GM21381 (cell line): ENCODE results near the gene PRKAR1A.
"Not testable (repeated sequence)": the region's sequence is repeated elsewhere in the genome, so short reads cannot be mapped to it uniquely, and the experiment has no call there.

Experiments used
- ATAC-seq: cut with Tn5 transposase; IDR thresholded peaks from one replicate; pipeline ENCODE4 v1.9.1; 2021; ENCODE audit warnings: mild to moderate bottlenecking, moderate library complexity; ENCODE audit not compliant: unreplicated experiment

Gene PRKAR1A

DNA sequence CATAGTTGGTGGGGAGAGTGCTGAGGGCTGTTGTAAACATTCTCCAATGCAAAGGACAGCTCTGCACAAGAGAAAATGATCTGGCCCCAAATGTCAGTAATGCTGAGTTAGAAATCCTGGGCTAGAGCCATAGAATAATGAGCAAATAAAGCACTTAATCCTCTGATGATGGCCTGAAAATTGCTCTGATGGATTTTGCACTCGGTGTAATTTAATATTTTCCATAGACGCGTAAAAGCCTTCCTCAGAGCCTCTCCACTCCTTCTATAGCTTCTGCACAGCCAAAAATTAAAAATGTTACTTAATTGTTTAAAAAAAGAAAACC is 65.2 kb downstream of the PRKAR1A start:
- no peak for ATAC-seq

DNA sequence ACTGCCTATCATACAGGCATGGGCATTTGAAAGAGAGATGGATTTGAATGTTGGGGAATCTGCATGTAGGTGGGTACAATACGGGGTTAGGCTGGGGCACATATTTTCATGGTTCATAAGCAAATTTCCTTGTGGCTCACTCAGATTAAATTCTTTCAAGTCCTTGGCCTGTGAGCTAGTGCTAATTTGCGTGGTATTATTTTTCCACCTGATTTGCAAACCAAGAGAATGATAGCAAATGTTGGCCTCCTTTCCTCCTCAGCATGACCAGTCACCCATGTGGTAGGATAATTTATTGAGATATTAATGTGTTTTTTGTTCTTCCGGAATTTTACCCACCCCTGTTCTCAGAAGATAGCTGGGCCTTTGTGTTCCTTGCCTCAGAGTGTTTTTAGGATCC is 66.0 kb downstream of the PRKAR1A start:
- ATAC-seq = no peak

DNA sequence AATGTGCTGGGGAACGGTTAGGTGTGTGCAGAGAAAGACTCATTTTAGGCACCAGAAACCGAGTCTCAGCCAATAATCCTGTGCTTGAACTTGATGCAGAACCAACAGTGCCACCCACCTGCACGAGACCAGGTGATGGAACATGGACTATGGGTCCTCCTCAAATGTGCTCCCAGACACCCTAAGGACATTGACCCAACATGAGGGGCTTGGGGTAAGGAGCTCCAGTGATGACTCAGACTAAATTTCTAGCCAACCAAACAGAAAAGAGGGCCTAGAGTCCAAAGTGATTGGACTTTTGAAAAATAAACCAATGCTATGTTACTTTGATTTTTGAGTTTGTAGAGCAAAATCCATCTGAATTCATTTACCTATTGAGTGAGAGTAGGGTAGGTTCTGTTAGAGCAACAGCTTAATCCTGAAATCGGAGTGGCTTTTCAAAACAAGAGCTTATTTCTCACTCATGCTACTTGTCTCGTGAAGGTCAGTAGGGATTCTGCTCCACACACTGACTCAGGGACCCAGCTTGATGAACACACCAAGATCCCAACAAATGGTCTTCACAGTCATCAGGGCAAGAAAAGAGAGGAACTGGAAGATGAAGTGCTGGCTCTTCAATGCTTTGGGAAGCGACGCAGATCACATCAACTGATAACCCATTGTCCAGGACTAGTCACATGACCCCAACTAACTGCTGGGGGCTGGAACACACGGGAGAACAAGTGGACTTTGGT is 67.1 kb downstream of the PRKAR1A start:
- ATAC-seq = no peak

DNA sequence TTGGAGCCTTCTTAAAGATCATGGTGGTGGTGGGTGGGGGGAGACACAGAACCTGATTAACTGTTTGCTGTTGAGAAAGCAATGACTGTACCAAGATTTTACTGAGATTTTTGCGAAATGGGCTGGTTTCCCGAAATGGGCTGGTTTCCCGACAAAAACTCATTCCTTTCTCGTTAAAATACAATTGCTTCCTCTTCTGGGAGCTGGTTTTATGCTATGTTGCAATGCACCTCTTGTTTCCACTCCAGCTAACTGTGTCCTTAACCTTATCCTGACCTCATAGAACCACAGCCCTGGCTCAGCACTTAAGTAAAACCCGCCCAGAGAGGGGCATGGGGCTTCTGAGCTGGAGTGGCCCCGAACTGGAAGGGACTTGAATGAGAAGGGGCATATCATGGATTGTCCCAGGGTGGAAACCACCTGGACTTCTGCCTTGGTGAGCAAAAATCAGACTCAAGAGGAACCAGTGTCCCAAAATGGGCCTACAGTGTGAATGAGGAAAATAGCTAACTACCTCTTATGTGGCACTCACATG is 68.1 kb downstream of the PRKAR1A start:
- no peak for ATAC-seq

DNA sequence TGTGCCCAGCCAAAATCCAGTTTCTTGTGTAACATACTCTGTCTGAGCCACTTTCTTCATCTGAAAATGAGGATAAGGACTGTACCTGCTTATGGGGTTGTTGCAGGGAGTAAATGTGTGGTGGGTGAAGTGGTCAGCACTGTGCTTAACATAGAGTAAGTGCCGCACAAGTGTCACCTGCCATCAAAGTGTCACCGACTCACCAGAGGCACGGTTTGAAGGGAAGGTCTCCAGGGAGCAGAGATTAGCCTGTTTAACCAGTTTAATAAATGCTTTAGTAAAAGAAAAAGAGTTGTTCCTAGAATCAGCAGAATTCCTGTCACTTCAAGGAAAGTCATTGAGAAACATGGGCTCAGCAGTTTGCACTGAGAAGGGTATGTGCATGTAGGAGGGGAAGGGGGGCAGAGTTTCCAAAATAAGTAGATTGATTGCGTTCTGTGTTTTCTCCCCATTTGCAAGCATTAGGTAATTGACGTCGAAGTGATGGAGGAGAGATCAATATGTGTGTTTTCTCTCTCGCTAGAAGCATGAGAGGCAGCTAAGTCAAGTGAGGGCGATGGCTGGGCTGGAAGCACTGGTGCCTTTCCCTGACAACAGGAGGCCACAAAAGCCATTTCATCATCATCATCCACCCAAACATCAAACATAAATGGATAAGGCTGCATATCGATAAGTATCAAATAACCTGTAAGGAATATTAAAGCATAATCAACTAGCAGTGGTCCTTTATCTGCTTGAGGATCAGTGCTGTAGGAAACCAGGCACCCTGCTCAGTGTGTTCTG is 69.8 kb downstream of the PRKAR1A start:
- ATAC-seq = no peak

DNA sequence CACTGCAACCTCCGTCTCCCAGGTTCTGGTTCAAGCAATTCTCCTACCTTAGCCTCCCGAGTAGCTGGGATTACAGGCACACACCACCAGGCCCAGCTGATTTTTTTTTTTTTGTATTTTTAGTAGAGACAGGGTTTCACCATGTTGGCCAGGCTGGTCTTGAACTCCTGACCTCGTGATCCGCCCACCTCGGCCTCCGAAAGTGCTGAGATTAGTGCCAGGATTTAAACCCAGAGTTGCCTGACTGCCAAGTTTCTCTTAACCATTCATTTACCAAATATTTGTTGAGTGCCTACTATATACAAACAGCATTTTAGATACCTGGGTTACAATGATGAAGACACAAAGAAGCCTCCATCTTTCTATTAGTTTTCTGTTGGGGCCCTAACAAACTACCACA is 70.6 kb downstream of the PRKAR1A start:
- not testable (repeated sequence) for ATAC-seq

DNA sequence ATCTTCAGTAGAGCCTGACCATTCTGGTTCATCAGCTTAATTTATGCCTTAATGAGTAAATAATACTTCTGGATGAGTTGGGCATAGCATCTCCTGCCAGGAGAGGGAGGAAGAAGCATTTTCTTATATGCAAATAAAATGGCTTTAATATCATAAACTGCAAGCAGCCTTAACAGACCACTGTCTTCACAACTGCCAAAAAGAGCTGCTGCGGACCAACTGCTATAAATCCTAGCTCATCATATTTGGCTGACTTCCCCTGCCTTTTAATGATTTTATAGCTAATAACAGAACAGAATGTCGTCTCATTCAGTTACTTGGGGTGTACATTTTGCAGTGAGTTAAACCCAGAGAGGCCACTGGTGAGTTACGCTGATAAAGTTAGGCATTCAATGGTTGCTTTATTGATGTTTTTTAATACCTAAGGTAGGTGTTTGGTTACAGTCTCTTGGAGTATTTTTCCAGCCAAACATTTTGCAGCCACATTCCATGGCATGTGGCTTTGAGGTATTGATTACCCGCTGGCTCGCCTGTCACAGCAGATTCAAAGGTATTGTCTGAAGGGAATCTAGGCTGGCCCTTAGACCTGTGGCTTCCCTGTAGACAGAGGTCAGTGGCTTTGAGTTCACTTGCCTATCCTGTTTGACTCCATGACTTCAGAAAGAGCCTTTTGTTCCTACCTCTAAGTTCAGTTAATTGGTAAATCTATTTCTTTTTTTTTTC is 72.5 kb downstream of the PRKAR1A start:
- no peak for ATAC-seq

DNA sequence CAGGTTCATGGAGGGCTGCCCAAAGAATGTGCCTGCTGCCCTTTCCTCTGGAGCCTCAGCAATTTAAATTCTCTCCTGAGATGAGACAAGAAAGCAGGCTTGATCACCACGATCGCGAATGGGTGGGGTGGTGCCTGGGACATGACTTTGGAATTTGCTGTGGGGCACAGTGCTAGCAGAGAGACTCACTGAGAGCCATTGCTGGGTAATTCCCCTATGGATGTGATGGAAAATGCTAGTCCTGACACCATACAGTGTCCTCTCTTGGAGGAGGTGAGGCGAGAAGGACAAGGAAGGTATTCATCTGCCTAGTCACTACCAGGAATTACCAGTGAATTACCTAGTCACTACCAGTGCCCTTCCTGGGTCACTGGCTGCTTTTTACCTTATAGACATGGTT is 73.4 kb downstream of the PRKAR1A start:
- no peak for ATAC-seq

DNA sequence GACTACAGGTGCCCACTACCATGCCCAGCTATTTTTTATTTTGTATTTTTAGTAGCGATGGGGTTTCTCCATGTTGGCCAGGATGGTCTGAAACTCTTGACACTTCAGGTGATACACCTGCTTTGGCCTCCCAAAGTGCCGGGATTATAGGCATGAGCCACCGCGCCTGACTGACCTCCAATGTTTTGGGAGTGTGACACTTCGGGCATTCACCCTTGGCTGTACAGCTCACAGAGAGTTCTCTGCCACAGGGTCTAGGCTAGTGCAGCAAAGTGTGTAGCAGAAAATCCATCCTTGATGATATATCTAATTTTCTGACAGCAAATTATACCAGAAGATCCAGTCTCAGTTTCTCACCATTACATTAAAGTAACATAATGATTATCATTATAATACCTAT is 74.8 kb downstream of the PRKAR1A start:
- no peak for ATAC-seq

DNA sequence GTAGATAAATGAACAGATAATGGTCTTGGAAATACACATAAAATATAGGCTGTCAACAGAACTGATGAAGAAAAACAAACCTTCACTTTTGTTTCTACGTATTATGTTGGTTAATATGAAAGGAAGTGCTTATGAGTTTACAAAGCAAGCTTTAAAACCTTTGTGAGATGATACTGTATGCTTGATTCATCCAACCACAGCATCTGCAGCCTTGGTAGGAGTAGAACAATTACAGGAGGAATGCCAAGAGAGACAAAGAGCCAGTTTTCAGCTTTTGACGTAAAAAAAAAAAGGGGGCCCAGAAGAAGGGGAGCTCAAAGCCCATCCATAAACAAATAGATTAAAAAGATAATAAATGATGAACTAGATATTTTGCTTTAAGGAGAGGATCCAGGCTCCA is 75.6 kb downstream of the PRKAR1A start:
- no peak for ATAC-seq

DNA sequence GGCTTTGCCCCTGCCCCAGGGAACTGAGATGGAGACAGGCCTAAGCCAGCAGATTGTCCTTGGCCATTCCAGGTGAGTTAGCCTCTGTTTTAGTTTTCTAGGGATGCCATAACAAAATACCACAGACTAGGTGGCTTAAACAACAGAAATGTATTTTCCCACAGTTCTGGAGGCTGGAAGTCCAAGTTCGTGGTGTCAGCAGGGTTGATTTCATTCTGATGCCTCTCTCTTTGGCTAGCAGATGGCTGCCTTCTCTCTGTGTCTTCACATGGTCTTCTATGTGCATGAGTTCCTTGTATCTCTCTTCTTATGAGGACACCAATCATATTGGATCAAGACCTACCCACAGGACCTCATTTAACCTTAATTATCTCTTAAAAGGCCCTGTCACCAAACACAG is 76.1 kb downstream of the PRKAR1A start:
- no peak for ATAC-seq

DNA sequence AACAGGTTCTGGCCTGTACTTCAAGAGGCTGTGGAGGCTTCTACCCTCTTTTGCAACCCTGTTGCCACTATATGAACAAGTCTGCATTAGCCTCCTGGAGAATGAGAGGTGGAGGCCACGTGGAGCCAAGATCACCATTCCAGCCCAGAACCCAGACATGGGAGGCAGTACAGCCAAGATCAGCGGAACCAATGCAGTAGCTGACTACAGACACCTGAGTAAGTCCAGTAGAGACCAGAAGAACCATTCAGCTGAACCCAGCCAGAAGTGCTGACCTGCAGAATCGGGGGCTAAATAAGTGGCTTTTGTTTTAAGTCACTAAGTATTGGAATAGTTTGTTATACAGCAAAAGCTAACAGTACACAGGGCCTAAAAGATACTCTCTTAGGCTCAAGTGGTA is 76.9 kb downstream of the PRKAR1A start:
- ATAC-seq = no peak

DNA sequence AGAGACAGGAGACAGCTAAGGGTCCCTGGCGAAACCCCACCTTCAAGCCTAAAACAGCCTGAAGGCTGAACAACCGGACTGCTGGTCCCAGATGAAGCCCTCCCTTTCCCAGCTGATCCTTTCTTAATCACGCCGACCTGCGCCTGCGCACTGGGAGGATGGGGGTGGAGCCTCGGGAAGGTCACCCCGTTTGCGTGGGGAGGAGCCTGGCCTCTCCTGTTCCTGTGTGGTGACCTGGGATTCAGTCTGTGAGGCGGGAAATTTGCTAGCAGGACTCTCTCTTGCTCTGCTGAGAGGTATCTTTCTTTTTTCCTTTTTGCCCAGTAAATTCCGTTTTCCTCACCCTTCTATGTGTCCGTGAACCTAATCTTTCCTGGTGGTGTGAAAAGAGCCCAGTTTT is 79.4 kb downstream of the PRKAR1A start:
- ATAC-seq = no peak

DNA sequence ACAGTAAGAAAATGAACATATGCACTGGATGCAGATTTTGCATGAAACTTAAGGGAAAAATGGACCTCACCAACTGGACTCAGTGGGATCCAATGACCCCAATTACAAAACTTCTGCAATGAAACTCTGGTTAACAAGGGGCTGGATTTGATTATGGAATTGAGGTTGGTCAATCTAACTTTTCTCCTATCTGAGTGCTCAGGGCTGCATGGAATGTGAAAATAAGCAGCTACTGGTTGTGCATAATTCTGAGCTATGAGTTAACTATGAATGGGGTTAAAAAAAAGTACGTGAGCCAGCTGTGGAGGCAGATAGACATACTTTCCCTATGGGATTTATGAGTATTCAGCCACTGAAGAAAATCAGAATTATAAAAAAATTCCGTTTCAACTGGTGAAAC is 79.8 kb downstream of the PRKAR1A start:
- no peak for ATAC-seq

DNA sequence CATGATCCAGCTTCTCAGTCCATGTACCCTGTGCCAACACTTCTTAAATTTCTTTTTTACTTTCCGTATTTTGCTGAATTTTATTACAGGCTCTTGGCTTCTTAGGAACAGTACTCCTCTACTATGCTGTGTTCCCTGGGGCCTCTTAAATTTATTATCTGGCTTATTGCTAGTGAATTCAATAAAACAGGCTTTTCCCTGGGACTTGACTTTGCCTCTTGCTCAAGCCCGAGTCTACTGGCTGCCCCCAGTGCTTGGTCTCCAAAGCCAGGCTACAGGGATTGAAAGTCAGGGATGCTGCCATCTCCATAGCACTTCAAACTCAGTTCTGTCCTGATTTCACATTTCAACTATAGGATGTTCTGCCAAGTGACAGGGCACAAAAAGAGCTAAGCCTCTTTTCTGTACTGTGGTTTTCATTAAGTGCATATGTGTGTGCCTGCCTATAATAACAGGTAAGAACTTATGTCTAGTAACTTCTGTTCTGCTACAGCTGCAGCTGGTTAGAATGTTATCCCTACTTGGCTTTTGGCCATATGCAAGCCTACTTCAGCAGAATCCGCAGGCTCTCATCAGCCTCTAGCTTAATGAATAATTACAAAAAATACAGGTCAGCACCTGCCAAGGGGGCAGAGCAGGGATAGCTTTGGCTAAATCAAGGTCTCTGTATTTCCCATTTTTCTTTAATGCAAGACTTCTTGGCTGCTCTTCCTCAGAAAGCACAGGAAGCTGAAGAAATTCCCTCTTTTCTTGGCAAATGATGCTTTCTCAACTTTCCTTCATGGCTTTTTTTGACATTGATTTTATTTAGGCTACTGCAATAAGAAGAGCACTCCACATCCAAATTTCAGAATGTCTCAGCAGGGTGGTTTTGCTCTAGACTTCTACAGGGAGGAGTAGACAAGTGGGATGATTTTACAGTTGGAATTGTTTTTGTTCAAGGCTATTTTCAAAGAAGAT is 80.7 kb downstream of the PRKAR1A start:
- ATAC-seq = no peak

DNA sequence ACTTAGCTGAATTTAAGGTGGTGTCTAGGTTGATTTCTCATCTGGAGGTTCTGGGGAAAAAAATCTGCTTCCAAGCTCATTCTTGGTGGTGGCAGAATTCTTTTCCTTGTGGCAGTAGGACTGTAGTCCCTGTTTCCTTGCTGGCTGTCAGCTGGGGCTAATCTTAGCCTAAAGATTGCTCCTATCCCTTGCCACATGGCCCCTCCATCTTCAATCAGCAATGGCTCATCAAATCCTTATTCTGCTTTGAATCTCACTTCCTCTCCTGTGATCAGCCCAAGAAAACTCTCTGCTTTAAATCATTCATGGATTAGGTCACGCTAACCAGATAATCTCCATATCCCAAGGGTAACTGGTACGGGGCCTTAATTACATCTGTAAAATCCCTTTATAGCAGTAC is 82.3 kb downstream of the PRKAR1A start:
- no peak for ATAC-seq

DNA sequence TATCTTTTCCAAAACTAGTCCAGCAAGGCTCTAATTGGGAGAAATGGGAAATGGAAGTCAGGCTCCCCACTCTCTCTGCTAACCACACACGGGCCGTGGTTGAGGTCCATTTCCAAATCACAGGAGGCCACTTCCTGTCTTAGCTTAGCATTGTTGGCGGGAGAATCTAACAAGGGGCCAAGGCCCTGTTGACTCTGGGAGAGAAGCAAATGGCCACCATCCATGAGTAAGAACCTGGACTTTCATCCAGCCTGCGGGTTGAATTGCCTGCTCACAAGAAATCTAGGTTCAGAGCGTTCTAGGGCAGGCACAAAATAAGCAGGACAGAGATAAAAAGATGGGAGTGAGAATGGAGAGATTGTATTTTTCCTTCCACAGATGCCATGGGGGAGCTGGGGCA is 83.3 kb downstream of the PRKAR1A start:
- ATAC-seq = no peak

DNA sequence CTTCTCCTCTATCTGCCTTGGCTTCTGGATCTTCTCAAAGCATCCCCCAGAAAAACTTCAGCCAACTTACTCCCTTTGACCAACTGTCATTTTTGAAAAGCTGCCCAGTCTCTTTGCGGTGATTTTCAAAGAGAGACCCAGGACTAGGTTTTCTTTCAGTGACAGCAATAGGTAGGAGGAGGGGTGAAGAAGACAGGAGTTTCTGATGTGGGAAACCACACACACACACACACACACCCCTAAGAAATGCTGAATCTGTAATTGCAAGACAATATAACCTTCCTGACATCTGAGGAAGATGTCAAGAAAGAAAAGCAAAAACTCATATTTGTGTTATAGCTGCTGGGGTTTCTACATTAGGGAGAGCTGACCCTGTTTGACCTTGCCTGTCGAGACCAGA is 83.8 kb downstream of the PRKAR1A start:
- no peak for ATAC-seq

DNA sequence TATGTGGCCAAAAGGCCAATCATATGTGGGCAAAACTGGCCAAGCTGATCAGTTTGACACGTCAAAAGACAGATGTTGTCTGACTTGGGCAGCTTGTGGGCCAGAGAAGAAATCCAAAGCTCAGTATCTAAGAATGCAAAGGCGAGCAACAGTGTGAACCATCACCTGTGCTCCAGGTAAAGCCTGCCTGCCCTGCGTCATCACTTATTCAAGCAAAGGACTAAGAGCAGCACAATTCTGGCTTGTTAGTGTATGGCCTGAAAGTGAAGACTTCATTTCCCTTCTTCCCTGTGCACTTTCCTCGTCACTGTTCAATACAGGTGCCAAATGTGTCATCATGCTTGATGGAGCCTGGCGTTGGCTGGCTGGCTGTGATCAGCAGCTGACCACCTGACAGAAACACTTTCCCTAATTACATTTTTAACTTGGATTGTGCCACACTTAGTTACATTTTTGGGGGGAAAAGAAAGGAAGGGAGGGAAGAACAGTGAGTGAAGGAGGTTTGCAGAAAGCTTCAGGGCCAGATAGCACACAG is 84.2 kb downstream of the PRKAR1A start:
- no peak for ATAC-seq

DNA sequence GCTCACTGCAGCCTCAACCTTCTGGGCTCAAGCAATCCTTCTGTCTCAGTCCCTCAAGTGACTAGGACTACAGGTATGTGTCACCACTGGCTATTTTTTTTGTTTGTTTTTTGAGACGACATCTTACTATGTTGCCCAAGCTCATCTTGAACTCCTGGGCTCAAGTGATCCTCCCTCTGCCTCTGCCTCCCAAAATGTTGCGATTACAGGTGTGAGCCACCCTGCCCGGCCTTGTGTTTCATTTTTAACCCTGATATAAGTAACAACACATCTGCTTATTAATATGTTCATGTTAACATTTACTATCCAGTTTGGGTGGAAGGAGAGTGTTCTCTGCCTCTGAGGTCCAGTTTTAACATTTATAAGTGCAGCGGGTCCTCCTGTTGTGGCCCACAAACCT is 85.8 kb downstream of the PRKAR1A start:
- ATAC-seq = no peak
